Measurements from ENCODE around the gene CFAP299.

Gene CFAP299

DNA sequence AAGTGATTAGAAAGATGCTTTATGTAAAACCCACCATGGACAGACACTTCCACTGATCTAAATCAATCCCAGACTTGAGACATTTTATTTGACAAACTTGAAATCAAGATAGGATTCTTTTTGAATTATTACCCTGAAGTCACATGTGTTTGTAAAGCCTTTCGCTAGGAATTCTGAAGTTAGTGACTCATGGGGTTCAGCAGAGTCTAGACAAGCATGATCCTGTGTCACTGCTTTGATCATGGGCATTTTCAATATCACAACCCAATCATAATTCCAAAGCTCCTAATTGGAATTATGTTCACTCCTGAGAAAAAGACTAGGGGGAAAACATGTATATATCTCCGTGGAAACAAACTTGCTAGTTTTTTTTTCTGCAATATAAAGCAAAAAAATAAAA lies 627.5 kb downstream of the CFAP299 start:
- DNase-seq: no peak

DNA sequence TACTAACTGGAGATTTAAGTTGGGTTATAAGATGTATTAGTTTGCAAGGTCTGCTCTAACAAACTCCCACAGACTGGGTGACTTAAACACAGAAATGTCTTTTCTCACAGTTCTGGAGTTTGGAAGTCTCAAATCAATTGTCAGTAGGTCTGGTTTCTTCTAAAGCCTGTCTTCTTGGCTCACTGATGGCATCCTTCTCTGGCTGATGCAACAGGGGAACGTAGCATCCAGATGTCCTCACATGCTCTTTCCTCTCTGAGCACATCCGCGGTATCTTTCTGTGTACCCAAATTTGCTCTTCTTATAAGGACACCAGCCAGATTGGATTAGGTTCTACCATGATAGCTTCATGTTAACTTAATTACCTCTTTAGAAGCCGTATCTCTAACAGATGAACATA lies 631.8 kb downstream of the CFAP299 start:
- no peak for DNase-seq

- no peak for DNase-seq
Measured at GRCh38 chr4:80980239-80980638, 644.7 kb downstream of the CFAP299 start.

DNA sequence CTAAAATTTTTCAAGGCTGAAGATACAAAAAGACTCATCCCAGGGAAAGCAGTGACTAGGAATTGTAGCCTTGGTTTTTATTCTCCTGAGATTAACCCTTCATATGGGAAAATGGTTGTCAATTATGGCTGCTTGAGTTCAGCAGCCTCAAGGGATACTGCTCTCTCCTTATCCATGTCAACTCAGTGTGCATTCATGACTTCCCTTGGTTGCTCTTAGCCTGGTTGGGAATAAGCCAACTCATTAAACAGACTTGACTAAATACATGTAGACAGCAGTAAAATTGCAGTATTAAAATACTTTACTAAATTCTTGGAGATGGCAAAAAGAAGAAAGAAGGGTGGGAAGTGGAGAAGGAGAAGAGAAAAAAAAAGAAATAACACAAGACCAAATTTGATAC lies 650.5 kb downstream of the CFAP299 start:
- DNase-seq: no peak

DNA sequence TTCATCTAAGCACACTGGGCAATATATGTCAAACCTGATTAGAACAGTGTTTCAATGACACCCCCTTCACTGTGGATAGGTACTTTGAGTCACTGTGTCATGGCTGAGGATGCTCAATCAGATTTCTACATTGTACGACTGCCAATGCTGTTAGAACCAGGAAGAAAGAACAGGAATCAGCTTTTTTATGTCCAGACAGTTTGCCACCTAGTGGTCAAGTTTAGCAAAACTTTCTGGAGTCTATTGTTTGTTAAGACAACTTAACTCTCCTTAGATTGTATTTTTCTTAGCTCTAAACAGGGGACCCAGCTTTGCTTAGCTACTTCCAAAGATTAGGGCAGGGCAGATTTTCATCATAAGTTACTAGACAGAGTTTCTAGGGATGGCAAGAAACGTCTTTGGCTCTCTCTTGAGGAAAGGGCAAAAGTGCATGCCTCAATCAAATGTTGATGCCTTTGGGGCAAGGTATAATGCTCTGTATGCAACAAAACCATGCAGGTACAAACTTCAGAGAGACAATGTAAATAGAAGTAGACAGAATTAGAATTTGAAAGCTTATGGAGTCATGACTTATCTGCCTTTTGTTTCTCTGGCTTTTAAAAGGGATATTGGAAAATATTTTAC lies 654.5 kb downstream of the CFAP299 start:
- DNase-seq: peak; percentile 63 to 73 (median 73)

GRCh38 chr4:80990851-80991250 lies 655.3 kb downstream of the CFAP299 start:
- DNase-seq: no peak

DNA sequence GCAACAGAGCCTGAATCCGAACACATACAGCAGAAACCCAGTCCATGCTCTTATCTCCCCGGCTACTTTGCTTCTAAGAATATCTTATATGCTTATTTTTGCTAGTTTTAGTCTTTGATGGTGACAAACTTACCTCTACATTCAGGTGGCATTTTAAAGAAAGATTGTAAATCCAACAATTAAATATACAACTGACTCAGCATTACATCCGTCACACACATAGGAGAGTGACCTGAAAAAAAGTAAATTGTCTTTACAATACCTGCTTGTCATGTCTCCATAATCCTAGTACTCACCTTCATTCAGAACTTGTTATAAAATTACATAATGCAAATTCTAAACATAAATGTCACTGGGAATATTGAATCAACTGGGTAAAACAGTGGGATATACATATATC lies 664.4 kb downstream of the CFAP299 start:
- no peak for DNase-seq

DNA sequence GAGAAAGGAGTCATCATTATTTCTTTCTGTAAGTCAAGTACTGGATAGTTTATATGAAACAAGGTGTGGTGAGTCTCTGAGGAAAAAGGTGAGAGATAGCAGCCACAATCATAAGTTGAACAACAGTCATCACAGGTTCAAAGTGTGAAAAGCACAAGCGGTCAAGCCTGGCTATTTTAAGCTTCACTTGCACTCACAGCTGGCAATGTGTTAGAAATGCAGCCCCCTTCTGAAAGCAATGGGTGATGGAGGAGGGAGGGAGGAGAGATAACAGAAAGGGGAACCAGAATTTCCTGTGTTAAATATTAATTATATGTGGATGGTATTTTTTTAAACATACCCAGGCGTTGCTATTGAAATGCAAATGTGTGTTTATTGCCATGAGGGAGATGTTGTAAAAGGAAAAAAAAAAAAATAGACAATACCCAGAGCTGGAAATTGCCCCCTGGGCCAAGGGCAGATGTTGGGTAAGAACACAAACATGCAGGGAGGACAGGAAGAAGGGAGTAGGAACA lies 668.1 kb downstream of the CFAP299 start:
- DNase-seq: no peak

DNA sequence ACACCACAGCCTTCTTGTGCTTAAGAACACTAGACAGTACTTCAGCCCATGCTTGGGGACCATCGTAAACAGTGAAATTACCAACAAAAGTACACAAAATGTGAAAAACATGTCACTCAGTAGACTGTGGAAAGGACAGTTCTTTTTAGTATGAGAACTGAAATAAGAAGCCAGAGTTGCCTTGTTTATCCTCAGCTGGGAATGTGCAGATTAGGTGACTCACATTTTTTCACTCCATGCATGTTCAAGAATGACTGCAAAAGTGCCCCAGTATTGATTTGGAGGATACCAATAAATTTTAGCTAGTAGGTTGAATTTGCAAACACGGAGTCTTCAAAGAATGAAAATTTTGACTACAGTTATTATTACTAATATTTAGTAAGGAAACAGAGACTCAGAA lies 671.9 kb downstream of the CFAP299 start:
- no peak for DNase-seq

All from suppressor macrophage treated with lipopolysaccharide for 1 hour (primary cell).